SH-SY5Y (cell line): ENCODE data around the gene HMGCR.

Source experiments
- GATA2 ChIP-seq: IDR thresholded peaks from 2 replicates; pipeline ENCODE4 v1.6.1; 2011; ENCODE audit warnings: mild to moderate bottlenecking, low read depth, low read length
- GATA3 ChIP-seq: IDR thresholded peaks from 2 replicates; pipeline ENCODE4 v1.6.1; 2011; ENCODE audit warnings: low read depth, mild to moderate bottlenecking, low read length, moderate library complexity

HMGCR gene

DNA sequence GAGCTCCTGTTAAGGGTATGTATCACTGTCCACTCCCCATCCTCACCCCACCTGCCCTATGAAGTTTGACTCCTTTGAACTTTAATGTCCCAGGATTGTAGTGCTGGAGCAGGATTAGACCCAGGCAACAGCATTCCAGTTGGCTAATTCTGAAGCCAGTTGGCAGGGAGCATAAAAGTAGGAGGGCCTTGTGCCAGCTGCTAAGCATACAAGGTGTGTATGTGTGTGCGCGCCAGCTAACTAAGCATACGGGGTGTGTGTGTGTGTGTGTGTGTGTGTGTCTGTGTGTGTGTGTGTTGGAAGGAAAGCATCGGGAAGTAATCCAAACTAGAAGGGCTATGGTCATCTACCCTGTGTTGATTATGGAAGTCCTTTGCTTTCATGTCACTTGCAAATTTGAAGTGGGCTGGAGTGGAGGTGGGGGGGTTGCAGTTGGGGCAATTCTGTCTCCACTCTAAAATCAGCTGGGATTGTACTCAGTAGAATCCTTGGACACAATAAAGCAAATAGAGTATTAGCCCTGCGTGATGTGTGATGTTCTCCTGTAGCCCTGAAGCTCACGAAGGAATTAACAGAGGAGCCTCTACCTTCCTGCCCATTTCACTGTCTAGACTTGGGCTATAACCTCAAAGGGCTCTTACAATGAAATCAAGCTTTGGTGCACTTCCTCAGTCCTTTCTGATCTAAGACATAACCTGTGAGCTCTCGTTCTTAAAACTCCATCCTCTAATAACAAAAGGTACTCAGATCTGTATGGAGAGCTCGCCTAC, 26.9 kb downstream of the HMGCR start:
- no peak for TF ChIP-seq GATA2
- TF ChIP-seq GATA3, result no peak

DNA sequence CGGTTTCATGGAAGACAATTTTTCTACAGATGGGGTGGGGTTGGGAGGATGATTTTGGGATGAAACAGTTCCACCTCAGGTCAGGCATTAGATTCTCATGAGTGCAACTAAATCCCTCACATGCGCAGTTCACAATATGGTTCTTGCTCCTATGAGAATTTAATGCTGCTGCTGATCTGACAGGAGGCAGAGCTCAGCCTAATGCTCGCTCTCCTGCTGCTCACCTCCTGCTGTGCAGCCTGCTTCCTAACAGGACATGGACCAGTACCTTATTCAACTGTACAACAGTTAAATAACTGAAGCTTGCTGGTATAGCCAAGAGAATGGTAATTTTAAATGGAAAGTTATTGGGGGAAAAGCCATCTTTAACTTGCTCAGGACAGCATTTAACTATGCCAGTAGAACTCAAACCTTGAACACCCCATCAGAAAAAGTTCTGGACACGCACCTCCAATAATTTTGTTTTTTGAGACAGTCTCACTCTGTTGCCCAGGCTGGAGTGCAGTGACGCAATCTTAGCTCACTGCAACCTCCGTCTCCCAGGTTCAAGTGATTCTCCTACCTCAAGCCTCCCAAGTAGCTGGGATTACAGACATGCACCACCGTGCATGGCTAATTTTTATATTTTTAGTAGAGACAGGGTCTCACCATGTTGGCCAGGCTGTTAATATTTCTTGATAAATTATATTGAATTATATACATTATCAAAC, 27.7 kb downstream of the HMGCR start:
- TF ChIP-seq GATA2, result no peak
- TF ChIP-seq GATA3, result no peak

DNA sequence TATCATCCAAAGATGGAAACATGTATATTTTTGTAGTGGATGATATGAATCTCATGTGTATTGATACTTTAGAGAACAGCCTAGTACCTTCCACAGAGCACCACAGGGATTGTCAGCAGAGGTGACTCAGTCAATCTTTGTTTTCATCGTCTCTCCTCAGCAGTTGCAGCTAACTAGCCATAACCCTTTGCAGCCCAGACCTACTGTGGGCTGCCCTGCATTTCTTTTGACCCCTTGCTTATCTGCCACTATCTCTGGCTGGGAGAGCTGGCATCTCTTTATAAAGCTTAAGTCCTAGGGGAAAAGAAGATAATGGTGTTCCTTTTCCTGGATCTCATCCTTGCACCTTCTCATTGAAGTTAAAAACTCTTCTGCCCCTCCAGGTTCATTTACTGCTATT, 28.7 kb downstream of the HMGCR start:
- no peak for TF ChIP-seq GATA3
- no peak for TF ChIP-seq GATA2

DNA sequence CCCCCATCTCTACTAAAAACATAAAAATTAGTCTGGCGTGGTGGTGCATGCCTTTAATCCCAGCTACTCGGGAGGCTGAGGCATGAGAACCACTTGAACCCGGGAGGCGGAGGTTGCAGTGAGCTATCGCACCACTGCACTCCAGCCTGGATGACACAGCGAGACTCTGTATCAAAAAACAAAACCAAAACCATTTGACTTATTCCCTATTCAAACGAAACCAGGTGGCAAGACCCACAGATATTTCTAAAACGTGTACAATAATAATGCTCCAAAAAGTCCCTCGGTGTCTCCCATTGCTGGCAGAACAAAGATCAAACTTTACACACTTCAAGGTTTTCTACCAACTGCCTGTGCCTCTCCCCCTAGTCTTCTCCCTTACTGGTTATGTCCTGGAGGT, 29.8 kb downstream of the HMGCR start:
- no peak for TF ChIP-seq GATA3
- no peak for TF ChIP-seq GATA2

DNA sequence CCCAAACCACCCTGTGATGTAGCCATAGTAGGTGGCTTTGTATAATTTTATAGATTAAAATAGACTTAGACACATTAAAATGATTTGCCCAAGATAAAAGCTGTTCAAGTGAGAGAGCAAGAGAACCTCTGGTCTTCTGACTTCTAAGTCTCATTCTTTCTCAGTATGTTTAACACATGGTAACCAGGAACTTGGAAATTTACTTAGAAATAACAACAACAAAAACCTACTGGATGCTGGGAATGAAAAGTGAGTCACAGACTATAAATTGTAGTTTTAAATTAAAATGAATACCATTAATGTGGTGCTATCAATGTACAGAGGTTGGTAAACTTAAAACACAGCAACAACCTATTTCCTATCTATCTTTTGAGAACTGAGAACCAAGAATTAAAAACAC, 30.4 kb downstream of the HMGCR start:
- no peak for TF ChIP-seq GATA3
- TF ChIP-seq GATA2, result no peak

DNA sequence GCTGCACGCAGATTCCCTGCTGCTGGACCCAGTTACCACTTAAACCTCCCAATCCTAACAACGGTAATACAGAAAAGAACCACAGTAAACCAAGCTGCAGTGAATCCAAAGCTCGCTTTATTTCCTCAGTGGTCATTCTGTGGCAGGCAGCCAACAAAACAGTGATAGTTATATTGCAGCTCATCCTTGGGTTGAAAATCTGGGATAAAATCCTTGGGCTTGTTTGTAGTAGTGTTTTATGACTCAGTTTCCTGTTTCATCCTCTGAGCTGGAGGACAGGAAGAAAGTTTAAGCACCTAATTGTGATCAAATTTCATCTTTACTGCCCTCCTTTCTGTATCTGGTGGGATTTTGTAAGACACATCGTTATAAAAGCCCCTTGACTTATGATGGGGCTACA, 31.4 kb downstream of the HMGCR start:
- TF ChIP-seq GATA3 (no peak), GATA2 (no peak)

DNA sequence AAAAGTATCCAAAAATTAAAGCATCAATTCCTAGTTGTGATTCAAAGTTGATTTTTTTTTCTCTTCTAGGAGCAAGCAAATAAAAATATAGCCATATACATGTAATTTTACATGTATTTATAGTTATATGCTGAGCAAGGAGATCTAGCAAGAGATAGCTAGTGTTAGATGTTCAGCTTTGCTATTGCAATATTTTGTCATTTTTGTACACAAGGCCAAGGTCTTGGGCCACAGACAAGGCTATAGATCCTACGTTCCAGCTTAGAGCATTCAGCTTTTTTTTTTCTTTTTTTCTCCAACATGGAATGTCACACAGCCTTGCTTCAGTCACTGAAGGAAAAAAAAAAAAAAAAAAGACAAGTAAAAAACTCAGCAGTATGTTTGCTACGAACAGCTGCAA, 36.8 kb downstream of the HMGCR start:
- TF ChIP-seq GATA3, result no peak
- no peak for TF ChIP-seq GATA2

DNA sequence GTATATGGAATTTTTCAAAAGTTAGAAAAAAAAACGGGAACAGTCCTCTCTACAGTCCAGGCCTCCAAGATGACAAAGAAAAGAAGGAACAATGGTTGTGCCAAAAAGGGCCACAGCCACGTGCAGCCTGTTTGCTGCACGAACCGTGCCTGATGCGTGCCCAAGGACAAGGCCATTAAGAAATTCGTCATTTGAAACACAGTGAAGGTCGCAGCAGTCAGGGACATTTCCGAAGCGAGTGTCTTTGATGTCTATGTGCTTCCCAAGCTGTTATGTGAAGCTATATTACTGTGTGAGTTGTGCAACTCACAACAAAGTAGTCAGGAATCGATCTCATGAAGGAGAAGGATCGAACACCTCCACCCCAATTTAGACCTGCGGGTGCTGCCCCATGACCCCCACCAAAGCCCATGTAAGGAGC, 37.4 kb downstream of the HMGCR start:
- TF ChIP-seq GATA3 (no peak), GATA2 (no peak)

DNA sequence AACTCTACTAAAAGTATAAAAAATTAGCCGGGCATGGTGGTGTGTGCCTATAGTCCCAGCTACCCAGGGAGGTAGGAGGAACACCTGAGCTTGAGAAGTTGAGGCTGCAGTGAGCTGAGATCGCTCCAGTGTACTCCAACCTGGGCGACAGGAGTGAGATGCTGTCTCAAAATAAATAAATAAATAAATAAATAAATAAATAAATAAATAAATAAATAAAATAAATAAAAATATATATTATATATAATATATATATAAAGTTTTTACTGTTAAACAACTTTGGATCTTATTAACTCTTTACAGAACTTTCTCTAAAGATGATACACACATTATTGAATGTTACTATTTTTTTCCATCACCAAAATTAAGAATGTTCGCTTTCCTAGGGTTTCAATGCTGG, 38.4 kb downstream of the HMGCR start:
- no peak for TF ChIP-seq GATA3
- TF ChIP-seq GATA2, result no peak

DNA sequence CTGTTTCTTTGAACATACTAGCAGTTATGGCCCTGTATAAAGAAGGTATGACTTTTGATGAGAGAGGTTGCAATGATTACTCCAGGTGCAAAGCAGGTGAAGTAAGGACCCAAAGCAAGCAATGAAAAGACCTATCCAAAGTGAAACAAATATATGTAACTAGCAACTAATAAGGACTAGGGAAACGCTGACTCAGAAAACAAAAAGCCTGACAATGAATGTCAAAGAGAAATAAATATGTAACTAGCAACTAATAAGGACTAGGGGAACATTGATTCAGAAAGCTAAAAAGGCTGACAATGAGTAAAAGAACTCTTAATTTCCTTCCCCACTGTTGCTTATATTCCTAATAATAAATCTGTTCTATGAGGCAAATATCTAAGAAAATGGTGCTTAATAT, 43.1 kb downstream of the HMGCR start:
- TF ChIP-seq GATA2 (no peak), GATA3 (no peak)

DNA sequence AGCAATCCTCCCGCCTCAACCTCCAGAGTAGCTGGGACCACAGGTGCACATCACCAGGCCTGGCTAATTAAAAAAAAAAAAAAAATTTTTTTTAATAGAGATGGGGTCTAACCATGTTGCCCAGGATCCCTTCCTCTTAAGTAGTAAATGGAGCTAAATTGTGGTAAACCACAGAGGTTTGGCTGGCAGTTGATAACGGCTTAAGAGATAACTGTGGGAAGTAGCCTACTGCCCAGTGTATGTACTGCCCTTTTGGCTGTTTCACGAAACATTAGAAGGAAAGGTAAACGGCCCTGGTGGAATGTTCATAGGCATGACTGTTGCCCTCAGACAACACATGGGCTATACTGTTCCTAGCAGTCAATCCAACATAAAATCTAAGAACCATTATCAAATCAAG, 44.4 kb downstream of the HMGCR start:
- no peak for TF ChIP-seq GATA2
- no peak for TF ChIP-seq GATA3

DNA sequence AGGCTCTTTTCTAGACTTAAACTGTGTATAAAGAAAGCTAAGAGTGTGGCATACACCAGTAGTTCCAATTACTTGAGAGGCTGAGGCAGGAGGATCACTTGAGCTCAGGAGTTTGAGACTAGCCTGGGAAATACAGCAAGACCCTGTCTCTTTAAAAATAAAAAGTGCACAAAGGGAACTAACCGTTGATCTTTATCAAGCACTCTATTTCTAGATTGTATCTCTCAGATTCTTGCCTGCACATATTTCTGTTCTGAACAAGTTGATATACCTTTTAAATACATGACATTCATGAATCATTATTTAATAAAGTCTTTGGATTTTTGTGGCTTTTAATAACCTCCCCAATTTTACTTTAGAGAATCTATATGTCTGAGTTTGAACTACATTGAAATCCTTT, 47.2 kb downstream of the HMGCR start:
- no peak for TF ChIP-seq GATA3
- TF ChIP-seq GATA2, result no peak

DNA sequence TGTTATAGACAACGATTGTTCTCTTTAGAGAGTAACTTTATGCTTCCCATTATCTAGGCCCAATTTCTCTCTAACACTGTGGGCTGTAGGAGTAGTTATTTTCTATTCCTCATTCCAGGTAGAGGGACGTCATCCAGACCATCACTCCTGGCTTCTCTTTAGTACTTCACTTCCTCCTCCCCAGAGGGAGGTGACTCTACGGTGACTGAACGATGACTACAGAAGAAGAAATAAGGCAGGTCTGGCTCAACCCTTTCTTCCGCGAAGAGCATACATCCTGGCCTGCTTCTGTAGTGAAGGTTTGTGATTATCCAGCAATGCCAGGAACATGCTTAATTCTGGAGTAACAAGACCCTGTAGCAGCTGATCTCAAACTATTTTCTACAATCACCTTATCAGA, 50.8 kb downstream of the HMGCR start:
- TF ChIP-seq GATA3 (no peak), GATA2 (no peak)

DNA sequence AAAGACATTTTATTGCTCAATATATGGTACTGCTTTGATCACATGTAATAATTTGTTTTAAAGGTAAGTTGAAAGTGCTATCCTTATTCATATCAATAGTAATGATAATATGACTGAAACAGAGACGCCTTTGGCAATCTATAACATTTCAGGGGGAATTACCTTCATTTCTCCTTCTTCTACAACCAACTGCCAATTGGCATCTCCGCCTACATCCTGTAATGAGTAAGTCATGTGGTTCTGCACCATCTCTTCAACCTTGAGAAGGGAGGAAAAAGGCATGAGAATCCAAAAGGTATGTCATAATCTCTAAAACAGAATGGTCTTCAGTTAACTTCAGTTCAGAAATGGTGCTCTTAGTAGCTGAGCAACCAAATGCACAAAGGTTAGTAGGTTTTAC, 52.4 kb downstream of the HMGCR start:
- TF ChIP-seq GATA3, result no peak
- TF ChIP-seq GATA2, result no peak

DNA sequence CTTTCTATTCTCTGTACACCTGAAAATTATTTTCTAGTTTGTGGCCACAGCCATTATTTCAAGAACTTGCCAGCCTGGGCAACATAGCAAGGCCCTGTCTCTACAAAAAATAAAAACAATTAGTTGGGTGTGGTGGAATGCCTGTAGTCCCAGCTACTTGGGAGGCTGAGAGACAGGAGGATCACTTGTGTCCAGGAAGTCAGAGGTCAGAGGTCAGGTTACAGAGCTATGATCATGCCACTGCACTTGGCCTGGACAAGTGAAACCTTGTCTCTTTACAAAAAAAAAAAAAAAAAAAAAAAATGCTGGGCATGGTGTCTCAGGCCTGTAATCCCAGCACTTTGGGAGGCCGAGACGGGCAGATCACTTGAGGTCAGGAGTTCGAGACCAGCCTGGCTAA, 58.3 kb downstream of the HMGCR start:
- no peak for TF ChIP-seq GATA2

DNA sequence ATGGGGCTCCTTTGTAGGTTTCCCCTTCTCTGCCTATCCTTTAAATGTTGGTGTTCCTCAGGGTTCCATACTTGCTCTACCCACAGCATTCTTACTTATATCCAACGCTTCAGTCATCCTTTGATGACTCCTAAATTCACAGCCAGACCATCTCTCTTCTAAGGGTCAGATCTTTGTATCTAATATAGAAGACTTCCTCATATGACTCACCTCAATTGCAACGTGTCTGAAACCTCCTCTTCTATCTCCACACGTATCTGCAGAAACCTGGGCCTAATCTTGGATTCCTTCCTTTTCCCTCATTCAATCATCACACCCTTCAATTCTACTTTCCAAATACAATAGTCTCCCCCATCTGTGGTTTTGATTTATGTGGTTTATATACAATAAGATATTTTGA, 68.3 kb downstream of the HMGCR start:
- TF ChIP-seq GATA2 (no peak), GATA3 (no peak)
